ENCODE results near the gene LRRC2. TPM values are rescaled to one million over a fixed set of nuclear protein-coding genes. Genes with fewer than 3 reads are reported as not detected.

Gene LRRC2
- total and polyA plus RNA-seq, 2 donors (not counting 1 experiment from before 2014, with no cell fraction given) = 3.8 to 6.0 TPM

- Histone ChIP-seq H3K27ac (ENCODE audit: insufficient read depth, low read length) (no peak overlapping the region), H3K4me3 (replicated peaks in 1 of 4; ENCODE audit: control extremely low read depth in 1 of 4, insufficient read depth in 1 of 4, low read depth in 3 of 4, low read length in 4 of 4) (peak overlapping the region in 2 of 4 experiments; percentile 12 to 29), H3K4me2 (ENCODE audit: extremely low read depth, insufficient read depth, low read length) (peak overlapping the region; percentile 74)
Observed at GRCh38 chr3:46558184-46559043, 7.7 kb downstream of the LRRC2 start.

GRCh38 chr3:46557814-46558183 lies 8.3 kb downstream of the LRRC2 start:
- Histone ChIP-seq H2AFZ (ENCODE audit: low read length) (no peak overlapping the region), H3K4me1 (ENCODE audit: control insufficient read depth, extremely low read depth, insufficient read depth, low read length) (peaks cover 7% of the 10 kb centered on the region), H3K4me3 (replicated peaks in 1 of 4; ENCODE audit: control extremely low read depth in 1 of 4, insufficient read depth in 1 of 4, low read depth in 3 of 4, low read length in 4 of 4) (no peak overlapping the region), H3K9ac (ENCODE audit: insufficient read depth, low read length) (no peak overlapping the region), H3K79me2 (ENCODE audit: control insufficient read depth, insufficient read depth, low read length) (no peaks in the 10 kb centered on the region), H3K27me3 (ENCODE audit: control insufficient read depth, insufficient read depth, low read length) (no peaks in the 10 kb centered on the region), H3K4me2 (ENCODE audit: extremely low read depth, insufficient read depth, low read length) (no peak overlapping the region), H3K9me3 (ENCODE audit: control insufficient read depth, insufficient read depth, low read depth, low read length) (no peaks in the 10 kb centered on the region), H4K20me1 (ENCODE audit: control insufficient read depth, extremely low read depth, insufficient read depth, low read length) (no peaks in the 10 kb centered on the region), H3K27ac (ENCODE audit: insufficient read depth, low read length) (no peak overlapping the region), H3K36me3 (ENCODE audit: control insufficient read depth, insufficient read depth, low read length) (no peaks in the 10 kb centered on the region)
- TF ChIP-seq CTCF (conservative IDR thresholded peaks at IDR 0.05 in 1 of 2, IDR thresholded peaks at IDR 0.05 in 1 of 2; ENCODE audit: low read depth in 1 of 2, low read length in 2 of 2) = no peak
- no peak for TF ChIP-seq EZH2 (IDR thresholded peaks at IDR 0.05; ENCODE audit: low read length, missing control alignments)
- DNase-seq (ENCODE audit: low read depth in 2 of 2) = no peak

More at GRCh38 chr3:46558184-46559043, 7.7 kb downstream of the LRRC2 start:
- Histone ChIP-seq H3K4me1 (ENCODE audit: control insufficient read depth, extremely low read depth, insufficient read depth, low read length) (peaks cover 7% of the 10 kb centered on the region), H3K27me3 (ENCODE audit: control insufficient read depth, insufficient read depth, low read length) (no peaks in the 10 kb centered on the region), H2AFZ (ENCODE audit: low read length) (peak overlapping the region; percentile 6), H4K20me1 (ENCODE audit: control insufficient read depth, extremely low read depth, insufficient read depth, low read length) (no peaks in the 10 kb centered on the region), H3K9ac (ENCODE audit: insufficient read depth, low read length) (no peak overlapping the region), H3K79me2 (ENCODE audit: control insufficient read depth, insufficient read depth, low read length) (no peaks in the 10 kb centered on the region), H3K36me3 (ENCODE audit: control insufficient read depth, insufficient read depth, low read length) (no peaks in the 10 kb centered on the region), H3K9me3 (ENCODE audit: control insufficient read depth, insufficient read depth, low read depth, low read length) (no peaks in the 10 kb centered on the region)
- TF ChIP-seq EZH2 (IDR thresholded peaks at IDR 0.05; ENCODE audit: low read length, missing control alignments) (no peak), CTCF (conservative IDR thresholded peaks at IDR 0.05 in 1 of 2, IDR thresholded peaks at IDR 0.05 in 1 of 2; ENCODE audit: low read depth in 1 of 2, low read length in 2 of 2) (peak; percentile 43 to 56)
- peak; percentile 75 to 85 for DNase-seq (ENCODE audit: low read depth in 2 of 2)

DNA sequence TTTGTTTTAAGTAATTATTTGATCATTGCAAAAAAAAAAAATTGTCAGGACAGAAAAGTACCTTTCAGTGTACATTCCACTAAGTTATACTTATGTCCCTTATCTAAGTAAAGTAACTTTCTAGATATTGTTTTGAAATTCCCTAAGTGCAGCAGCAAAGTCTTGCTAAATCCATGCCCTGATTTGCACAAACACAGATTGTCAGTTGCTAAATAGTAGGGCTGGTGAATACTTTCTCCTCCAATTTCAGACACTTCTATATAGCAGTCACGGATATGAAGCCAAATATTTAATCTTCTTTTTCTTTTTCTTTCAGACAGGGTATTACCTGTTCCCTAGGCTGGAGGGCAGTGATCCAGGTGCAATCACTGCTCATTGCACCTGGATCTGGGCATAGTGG lies 12.9 kb downstream of the LRRC2 start:
- Histone ChIP-seq H3K27me3 (ENCODE audit: control insufficient read depth, insufficient read depth, low read length) (no peaks in the 10 kb centered on the region), H4K20me1 (ENCODE audit: control insufficient read depth, extremely low read depth, insufficient read depth, low read length) (no peaks in the 10 kb centered on the region), H2AFZ (ENCODE audit: low read length) (no peak overlapping the region), H3K9ac (ENCODE audit: insufficient read depth, low read length) (no peak overlapping the region), H3K9me3 (ENCODE audit: control insufficient read depth, insufficient read depth, low read depth, low read length) (no peaks in the 10 kb centered on the region), H3K27ac (ENCODE audit: insufficient read depth, low read length) (no peak overlapping the region), H3K4me2 (ENCODE audit: extremely low read depth, insufficient read depth, low read length) (no peak overlapping the region), H3K36me3 (ENCODE audit: control insufficient read depth, insufficient read depth, low read length) (no peaks in the 10 kb centered on the region), H3K79me2 (ENCODE audit: control insufficient read depth, insufficient read depth, low read length) (no peaks in the 10 kb centered on the region), H3K4me3 (replicated peaks in 1 of 4; ENCODE audit: control extremely low read depth in 1 of 4, insufficient read depth in 1 of 4, low read depth in 3 of 4, low read length in 4 of 4) (no peak overlapping the region), H3K4me1 (ENCODE audit: control insufficient read depth, extremely low read depth, insufficient read depth, low read length) (peaks cover 3% of the 10 kb centered on the region)
- TF ChIP-seq EZH2 (IDR thresholded peaks at IDR 0.05; ENCODE audit: low read length, missing control alignments) = no peak
- TF ChIP-seq CTCF (conservative IDR thresholded peaks at IDR 0.05 in 1 of 2, IDR thresholded peaks at IDR 0.05 in 1 of 2; ENCODE audit: low read depth in 1 of 2, low read length in 2 of 2) = no peak
- peak in 1 of 2 donors; percentile 30 for DNase-seq (ENCODE audit: low read depth in 2 of 2)
